Endodermal cell (in vitro differentiated cells): ENCODE measurements around the gene BCL11A. TPM values are rescaled to one million over a fixed set of nuclear protein-coding genes. Genes with fewer than 3 reads are reported as not detected.
A peak's percentile ranks its signal among the peaks of the same experiment; 100 is the strongest.

Source experiments
- DNase-seq: peaks from one replicate; pipeline ENCODE4 v3.0.0-alpha.2; 2017
- H3K27ac ChIP-seq: 2 replicates; pipeline ENCODE4 v1.5.1; 2013; ENCODE audit warnings: mild to moderate bottlenecking, low read depth, low read length, moderate library complexity
- H3K27me3 ChIP-seq: 2 replicates; pipeline ENCODE4 v1.6.1; 2013; ENCODE audit warnings: mild to moderate bottlenecking, low read length, moderate library complexity; ENCODE audit not compliant: insufficient read depth, control insufficient read depth, poor library complexity, severe bottlenecking
- H3K36me3 ChIP-seq: 2 replicates; pipeline ENCODE4 v1.7.0; 2013; ENCODE audit warnings: mild to moderate bottlenecking, low read length, moderate library complexity; ENCODE audit not compliant: control insufficient read depth, insufficient read depth
- H3K4me1 ChIP-seq: one replicate; pipeline ENCODE4 v1.7.0; 2013; ENCODE audit warnings: low read length; ENCODE audit not compliant: control insufficient read depth, insufficient read depth
- H3K4me3 ChIP-seq: 2 replicates; pipeline ENCODE4 v1.5.1; 2013; ENCODE audit warnings: mild to moderate bottlenecking, low read length, moderate library complexity
- H3K9ac ChIP-seq: 2 replicates; pipeline ENCODE4 v1.6.1; 2013; ENCODE audit warnings: mild to moderate bottlenecking, low read length, moderate library complexity; ENCODE audit not compliant: poor library complexity, severe bottlenecking; ENCODE audit errors: extremely low read depth
- H3K9me3 ChIP-seq: 2 replicates; pipeline ENCODE4 v1.6.1; 2013; ENCODE audit warnings: mild to moderate bottlenecking, low read length, moderate library complexity; ENCODE audit not compliant: control insufficient read depth
- H3K27ac Mint-ChIP-seq: 2 replicates; pipeline ENCODE4 v1.8.0; 2020; ENCODE audit warnings: mixed read lengths
- H3K27me3 Mint-ChIP-seq: 2 replicates; pipeline ENCODE4 v1.8.0; 2021; ENCODE audit warnings: mild to moderate bottlenecking, mixed read lengths; ENCODE audit not compliant: insufficient read depth
- H3K36me3 Mint-ChIP-seq: 2 replicates; pipeline ENCODE4 v1.8.0; 2020; ENCODE audit warnings: low read depth, mixed read lengths
- H3K4me1 Mint-ChIP-seq: 2 replicates; pipeline ENCODE4 v1.8.0; 2020; ENCODE audit warnings: mixed read lengths
- H3K4me3 Mint-ChIP-seq: 2 replicates; pipeline ENCODE4 v1.8.0; 2020; ENCODE audit warnings: mild to moderate bottlenecking, moderate library complexity, mixed read lengths
- H3K9me3 Mint-ChIP-seq: 2 replicates; pipeline ENCODE4 v1.8.0; 2020; ENCODE audit warnings: mild to moderate bottlenecking, mixed read lengths
- WGBS, 2 experiments: methylation state at CpG; one replicate each; pipeline versions ENCODE4 v1.1.5 to v1.1.7; 2013; ENCODE audit warnings: missing lambda C conversion rate in 2 of 2, mixed read lengths in 1 of 2; ENCODE audit not compliant: insufficient coverage in 1 of 2, insufficient read length in 1 of 2; 5-methylcytosine and 5-hydroxymethylcytosine counted together
- total RNA-seq, 2 donors: library from RNA; stranded (reverse); fragmentation: NEBNext Ultra II Directional in 1 of 2; extraction: Animal tissue kit (Norgen Biotek cat#: 25700) in 1 of 2; gene quantifications; 2 replicates in 1 of 2; 3 replicates in 1 of 2; pipeline ENCODE4 v1.2.1, GENCODE V29; 2021
- TF ChIP-seq, protein P1 (sequence below): fragments of 200-600 bp; sonication (generic); conservative IDR thresholded peaks from 2 replicates; pipeline ENCODE4 v1.5.0; 2021; ENCODE audit warnings: antibody characterized with exemption, mild to moderate bottlenecking

The BCL11A gene
- total RNA-seq, 2 donors from 2014 or later, result 14.7 to 16.3 TPM

DNA sequence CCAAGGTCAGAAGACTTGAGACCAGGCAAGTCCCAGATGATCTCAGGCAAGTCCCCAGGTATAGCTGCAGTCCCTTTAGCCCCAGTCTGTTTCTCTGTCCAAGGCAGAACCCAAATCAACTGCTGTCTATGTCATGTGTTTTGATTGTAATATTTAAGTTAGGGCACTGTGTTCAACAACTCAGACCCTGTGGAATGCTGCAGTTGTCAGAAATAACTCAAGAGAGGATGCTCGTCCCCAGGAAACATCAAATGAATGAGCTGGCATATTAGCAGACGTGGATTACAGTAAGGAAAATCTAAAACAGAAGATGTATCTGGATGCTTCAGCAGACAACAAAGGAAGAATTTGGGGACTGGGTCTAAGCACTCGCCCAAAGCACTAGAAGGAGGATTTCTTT is 70.1 kb downstream of the BCL11A start:
- Mint-ChIP-seq H3K9me3 (no peaks in the 10 kb centered on the region), H3K36me3 (no peaks in the 10 kb centered on the region), H3K4me3 (no peak overlapping the region), H3K27me3 (peaks cover 62% of the 10 kb centered on the region), H3K4me1 (peaks cover 27% of the 10 kb centered on the region), H3K27ac (no peak overlapping the region)
- WGBS, 2 experiments, result 85 to 90% methylated on average over 2 to 3 of the region's 3 CpGs
- Histone ChIP-seq H3K4me3 (no peak overlapping the region), H3K9me3 (no peaks in the 10 kb centered on the region), H3K27ac (no peak overlapping the region), H3K9ac (no peak overlapping the region), H3K4me1 (peaks cover 2% of the 10 kb centered on the region), H3K36me3 (no peaks in the 10 kb centered on the region), H3K27me3 (peaks cover 51% of the 10 kb centered on the region)
- TF ChIP-seq, protein P1, sequence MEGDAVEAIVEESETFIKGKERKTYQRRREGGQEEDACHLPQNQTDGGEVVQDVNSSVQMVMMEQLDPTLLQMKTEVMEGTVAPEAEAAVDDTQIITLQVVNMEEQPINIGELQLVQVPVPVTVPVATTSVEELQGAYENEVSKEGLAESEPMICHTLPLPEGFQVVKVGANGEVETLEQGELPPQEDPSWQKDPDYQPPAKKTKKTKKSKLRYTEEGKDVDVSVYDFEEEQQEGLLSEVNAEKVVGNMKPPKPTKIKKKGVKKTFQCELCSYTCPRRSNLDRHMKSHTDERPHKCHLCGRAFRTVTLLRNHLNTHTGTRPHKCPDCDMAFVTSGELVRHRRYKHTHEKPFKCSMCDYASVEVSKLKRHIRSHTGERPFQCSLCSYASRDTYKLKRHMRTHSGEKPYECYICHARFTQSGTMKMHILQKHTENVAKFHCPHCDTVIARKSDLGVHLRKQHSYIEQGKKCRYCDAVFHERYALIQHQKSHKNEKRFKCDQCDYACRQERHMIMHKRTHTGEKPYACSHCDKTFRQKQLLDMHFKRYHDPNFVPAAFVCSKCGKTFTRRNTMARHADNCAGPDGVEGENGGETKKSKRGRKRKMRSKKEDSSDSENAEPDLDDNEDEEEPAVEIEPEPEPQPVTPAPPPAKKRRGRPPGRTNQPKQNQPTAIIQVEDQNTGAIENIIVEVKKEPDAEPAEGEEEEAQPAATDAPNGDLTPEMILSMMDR, result no peak
- peak; percentile 27 for DNase-seq

- peaks cover 33% of the 10 kb centered on the region for H3K4me1 Mint-ChIP-seq
- peaks cover 2% of the 10 kb centered on the region for H3K36me3 Mint-ChIP-seq
- no peaks in the 10 kb centered on the region for H3K9me3 Mint-ChIP-seq
- H3K27ac Mint-ChIP-seq, result no peak overlapping the region
- peaks cover 61% of the 10 kb centered on the region for H3K27me3 ChIP-seq
- H3K9me3 ChIP-seq, result no peaks in the 10 kb centered on the region
- no peak overlapping the region for H3K4me3 ChIP-seq
- no peak overlapping the region for H3K4me3 Mint-ChIP-seq
- TF ChIP-seq, protein P1, result no peak
- no peak overlapping the region for H3K27ac ChIP-seq
- DNase-seq, result no peak
- no peak overlapping the region for H3K9ac ChIP-seq
- H3K4me1 ChIP-seq, result peaks cover 2% of the 10 kb centered on the region
- WGBS, 2 experiments, result 93 to 100% methylated on average over 6 of the region's 6 CpGs
- H3K36me3 ChIP-seq, result no peaks in the 10 kb centered on the region
- H3K27me3 Mint-ChIP-seq, result peaks cover 74% of the 10 kb centered on the region
Observed at GRCh38 chr2:60482222-60482621, 71.2 kb downstream of the BCL11A start.

GRCh38 chr2:60481257-60481656 is 72.2 kb downstream of the BCL11A start:
- Mint-ChIP-seq H3K4me3 (no peak overlapping the region), H3K36me3 (peaks cover 2% of the 10 kb centered on the region)
- peaks cover 4% of the 10 kb centered on the region for H3K4me1 ChIP-seq

More at GRCh38 chr2:60481257-60481656, 72.2 kb downstream of the BCL11A start:
- no peaks in the 10 kb centered on the region for H3K36me3 ChIP-seq
- H3K27me3 Mint-ChIP-seq, result peaks cover 82% of the 10 kb centered on the region
- no peak overlapping the region for H3K27ac ChIP-seq
- TF ChIP-seq, protein P1, result no peak
- peaks cover 62% of the 10 kb centered on the region for H3K27me3 ChIP-seq
- WGBS, 2 experiments, result 87 to 95% methylated on average over 2 to 6 of the region's 6 CpGs
- peaks cover 42% of the 10 kb centered on the region for H3K4me1 Mint-ChIP-seq
- H3K9me3 ChIP-seq, result no peaks in the 10 kb centered on the region
- H3K9ac ChIP-seq, result no peak overlapping the region
- peak; percentile 52 for DNase-seq
- H3K4me3 ChIP-seq, result no peak overlapping the region
- H3K9me3 Mint-ChIP-seq, result no peaks in the 10 kb centered on the region
- H3K27ac Mint-ChIP-seq, result no peak overlapping the region
